ENCODE results near the gene SLC30A4.

DNA sequence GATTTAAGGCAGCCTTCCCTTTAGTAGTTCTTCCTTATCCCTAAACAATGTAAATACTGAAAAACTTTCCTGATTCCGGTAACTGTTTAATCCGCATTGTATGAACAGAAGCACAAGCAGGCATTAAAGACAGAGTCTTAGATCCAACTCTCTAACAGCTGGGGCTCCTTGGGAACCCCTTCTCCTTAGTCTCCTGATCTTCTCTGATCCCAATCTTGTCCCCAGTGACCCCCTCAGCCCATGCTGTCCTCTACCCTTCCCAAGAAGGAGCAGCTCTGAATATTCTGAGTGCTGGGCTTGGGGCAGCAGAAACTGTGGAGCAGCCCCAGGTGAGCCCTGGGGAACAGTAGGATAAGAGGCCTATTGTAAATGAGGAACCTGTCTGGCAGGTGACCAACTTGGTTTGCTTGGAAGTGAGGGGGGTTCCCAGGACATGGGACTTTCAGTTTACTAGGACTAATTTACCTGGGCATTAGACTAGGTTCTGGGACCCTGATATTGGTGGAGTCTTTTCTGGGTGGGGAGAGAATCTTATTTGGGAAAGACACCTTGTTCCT, 13.0 kb upstream of the SLC30A4 start:
- TF ChIP-seq BCL11A (IDR thresholded peaks at IDR 0.05; ENCODE audit: low read depth in 2 of 2, low read length in 2 of 2), result no peak
- TF ChIP-seq, protein P1, sequence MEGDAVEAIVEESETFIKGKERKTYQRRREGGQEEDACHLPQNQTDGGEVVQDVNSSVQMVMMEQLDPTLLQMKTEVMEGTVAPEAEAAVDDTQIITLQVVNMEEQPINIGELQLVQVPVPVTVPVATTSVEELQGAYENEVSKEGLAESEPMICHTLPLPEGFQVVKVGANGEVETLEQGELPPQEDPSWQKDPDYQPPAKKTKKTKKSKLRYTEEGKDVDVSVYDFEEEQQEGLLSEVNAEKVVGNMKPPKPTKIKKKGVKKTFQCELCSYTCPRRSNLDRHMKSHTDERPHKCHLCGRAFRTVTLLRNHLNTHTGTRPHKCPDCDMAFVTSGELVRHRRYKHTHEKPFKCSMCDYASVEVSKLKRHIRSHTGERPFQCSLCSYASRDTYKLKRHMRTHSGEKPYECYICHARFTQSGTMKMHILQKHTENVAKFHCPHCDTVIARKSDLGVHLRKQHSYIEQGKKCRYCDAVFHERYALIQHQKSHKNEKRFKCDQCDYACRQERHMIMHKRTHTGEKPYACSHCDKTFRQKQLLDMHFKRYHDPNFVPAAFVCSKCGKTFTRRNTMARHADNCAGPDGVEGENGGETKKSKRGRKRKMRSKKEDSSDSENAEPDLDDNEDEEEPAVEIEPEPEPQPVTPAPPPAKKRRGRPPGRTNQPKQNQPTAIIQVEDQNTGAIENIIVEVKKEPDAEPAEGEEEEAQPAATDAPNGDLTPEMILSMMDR (IDR thresholded peaks at IDR 0.05; ENCODE audit: control extremely low read depth in 1 of 3, insufficient read depth in 1 of 3, low read depth in 1 of 3, low read length in 3 of 3), result no peak
- TF ChIP-seq SIN3A (conservative IDR thresholded peaks at IDR 0.05 in 1 of 2, IDR thresholded peaks at IDR 0.05 in 1 of 2; ENCODE audit: low read depth in 1 of 2, low read length in 2 of 2), result no peak
- TF ChIP-seq, protein P2, sequence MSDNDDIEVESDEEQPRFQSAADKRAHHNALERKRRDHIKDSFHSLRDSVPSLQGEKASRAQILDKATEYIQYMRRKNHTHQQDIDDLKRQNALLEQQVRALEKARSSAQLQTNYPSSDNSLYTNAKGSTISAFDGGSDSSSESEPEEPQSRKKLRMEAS (IDR thresholded peaks at IDR 0.05), result no peak
- no peak for TF ChIP-seq YY1 (IDR thresholded peaks at IDR 0.05; ENCODE audit: low read depth, low read length)
- no peak for TF ChIP-seq KDM5A (IDR thresholded peaks at IDR 0.05; ENCODE audit: low read length)

Data from H1 (cell line).